Measurements from ENCODE around the gene PANK2.
"Not testable (repeated sequence)": the region's sequence is repeated elsewhere in the genome, so short reads cannot be mapped to it uniquely, and the experiment has no call there.

Gene PANK2

GRCh38 chr20:3898639-3899038 lies 9.5 kb downstream of the PANK2 start:
- no peak overlapping the region for H3K4me3 ChIP-seq (ENCODE audit: low read length in 2 of 2)

GRCh38 chr20:3900187-3900604 lies 11.0 kb downstream of the PANK2 start:
- Histone ChIP-seq H3K27ac (ENCODE audit: low read depth in 2 of 2, low read length in 2 of 2) (no peak overlapping the region), H3K9ac (ENCODE audit: low read depth in 1 of 2, low read length in 2 of 2) (no peak overlapping the region), H3K9me3 (ENCODE audit: control insufficient read depth in 2 of 2, low read length in 2 of 2) (no peaks in the 10 kb centered on the region), H3K4me3 (ENCODE audit: low read length in 2 of 2) (no peak overlapping the region), H3K4me1 (ENCODE audit: control insufficient read depth in 2 of 2, insufficient read depth in 2 of 2, low read length in 2 of 2) (peaks cover 3 to 6% of the 10 kb centered on the region in 2 donors), H3K27me3 (ENCODE audit: control insufficient read depth in 2 of 2, insufficient read depth in 2 of 2, low read length in 2 of 2) (no peaks in the 10 kb centered on the region), H3K36me3 (ENCODE audit: control insufficient read depth in 2 of 2, insufficient read depth in 2 of 2, low read length in 2 of 2) (no peaks in the 10 kb centered on the region)

More at GRCh38 chr20:3898639-3899038, 9.5 kb downstream of the PANK2 start:
- no peak overlapping the region for H3K27ac ChIP-seq (ENCODE audit: low read depth in 2 of 2, low read length in 2 of 2)
- no peaks in the 10 kb centered on the region for H3K36me3 ChIP-seq (ENCODE audit: control insufficient read depth in 2 of 2, insufficient read depth in 2 of 2, low read length in 2 of 2)
- H3K4me1 ChIP-seq (ENCODE audit: control insufficient read depth in 2 of 2, insufficient read depth in 2 of 2, low read length in 2 of 2): peaks cover 3 to 8% of the 10 kb centered on the region in 2 donors
- no peaks in the 10 kb centered on the region for H3K27me3 ChIP-seq (ENCODE audit: control insufficient read depth in 2 of 2, insufficient read depth in 2 of 2, low read length in 2 of 2)
- no peaks in the 10 kb centered on the region for H3K9me3 ChIP-seq (ENCODE audit: control insufficient read depth in 2 of 2, low read length in 2 of 2)
- no peak overlapping the region for H3K9ac ChIP-seq (ENCODE audit: low read depth in 1 of 2, low read length in 2 of 2)

GRCh38 chr20:3901028-3901705 lies 12.0 kb downstream of the PANK2 start:
- H3K27me3 ChIP-seq (ENCODE audit: control insufficient read depth in 2 of 2, insufficient read depth in 2 of 2, low read length in 2 of 2): no peaks in the 10 kb centered on the region
- no peaks in the 10 kb centered on the region for H3K9me3 ChIP-seq (ENCODE audit: control insufficient read depth in 2 of 2, low read length in 2 of 2)
- H3K4me1 ChIP-seq (ENCODE audit: control insufficient read depth in 2 of 2, insufficient read depth in 2 of 2, low read length in 2 of 2): peaks cover 3 to 6% of the 10 kb centered on the region in 2 donors
- no peak overlapping the region for H3K9ac ChIP-seq (ENCODE audit: low read depth in 1 of 2, low read length in 2 of 2)
- no peak overlapping the region for H3K4me3 ChIP-seq (ENCODE audit: low read length in 2 of 2)
- H3K27ac ChIP-seq (ENCODE audit: low read depth in 2 of 2, low read length in 2 of 2): no peak overlapping the region
- H3K36me3 ChIP-seq (ENCODE audit: control insufficient read depth in 2 of 2, insufficient read depth in 2 of 2, low read length in 2 of 2): no peaks in the 10 kb centered on the region

- Histone ChIP-seq H3K27me3 (ENCODE audit: control insufficient read depth in 2 of 2, insufficient read depth in 2 of 2, low read length in 2 of 2) (no peaks in the 10 kb centered on the region), H3K4me1 (ENCODE audit: control insufficient read depth in 2 of 2, insufficient read depth in 2 of 2, low read length in 2 of 2) (peaks cover 3% of the 10 kb centered on the region in 2 donors), H3K4me3 (ENCODE audit: low read length in 2 of 2) (no peak overlapping the region), H3K9me3 (ENCODE audit: control insufficient read depth in 2 of 2, low read length in 2 of 2) (no peaks in the 10 kb centered on the region), H3K9ac (ENCODE audit: low read depth in 1 of 2, low read length in 2 of 2) (no peak overlapping the region), H3K27ac (ENCODE audit: low read depth in 2 of 2, low read length in 2 of 2) (no peak overlapping the region), H3K36me3 (ENCODE audit: control insufficient read depth in 2 of 2, insufficient read depth in 2 of 2, low read length in 2 of 2) (no peaks in the 10 kb centered on the region)
These were observed 12.7 kb downstream of the PANK2 start for GRCh38 chr20:3901706-3902440.

- H3K9me3 ChIP-seq (ENCODE audit: control insufficient read depth in 2 of 2, low read length in 2 of 2): no peaks in the 10 kb centered on the region
- H3K27ac ChIP-seq (ENCODE audit: low read depth in 2 of 2, low read length in 2 of 2): no peak overlapping the region
- H3K27me3 ChIP-seq (ENCODE audit: control insufficient read depth in 2 of 2, insufficient read depth in 2 of 2, low read length in 2 of 2): no peaks in the 10 kb centered on the region
- H3K4me3 ChIP-seq (ENCODE audit: low read length in 2 of 2): no peak overlapping the region
- H3K9ac ChIP-seq (ENCODE audit: low read depth in 1 of 2, low read length in 2 of 2): no peak overlapping the region
- peaks cover 2 to 3% of the 10 kb centered on the region in 2 donors for H3K4me1 ChIP-seq (ENCODE audit: control insufficient read depth in 2 of 2, insufficient read depth in 2 of 2, low read length in 2 of 2)
- no peaks in the 10 kb centered on the region for H3K36me3 ChIP-seq (ENCODE audit: control insufficient read depth in 2 of 2, insufficient read depth in 2 of 2, low read length in 2 of 2)
These were observed 13.3 kb downstream of the PANK2 start for GRCh38 chr20:3902446-3902845.

GRCh38 chr20:3904224-3904623 lies 15.0 kb downstream of the PANK2 start:
- Histone ChIP-seq H3K27me3 (ENCODE audit: control insufficient read depth in 2 of 2, insufficient read depth in 2 of 2, low read length in 2 of 2) (no peaks in the 10 kb centered on the region), H3K36me3 (ENCODE audit: control insufficient read depth in 2 of 2, insufficient read depth in 2 of 2, low read length in 2 of 2) (peaks cover 7 to 8% of the 10 kb centered on the region in 2 donors), H3K4me1 (ENCODE audit: control insufficient read depth in 2 of 2, insufficient read depth in 2 of 2, low read length in 2 of 2) (peaks cover 2 to 3% of the 10 kb centered on the region in 2 donors), H3K27ac (ENCODE audit: low read depth in 2 of 2, low read length in 2 of 2) (no peak overlapping the region), H3K9ac (ENCODE audit: low read depth in 1 of 2, low read length in 2 of 2) (no peak overlapping the region), H3K4me3 (ENCODE audit: low read length in 2 of 2) (no peak overlapping the region), H3K9me3 (ENCODE audit: control insufficient read depth in 2 of 2, low read length in 2 of 2) (no peaks in the 10 kb centered on the region)

GRCh38 chr20:3904857-3905256 lies 15.7 kb downstream of the PANK2 start:
- H3K9ac ChIP-seq (ENCODE audit: low read depth in 1 of 2, low read length in 2 of 2): no peak overlapping the region
- H3K4me3 ChIP-seq (ENCODE audit: low read length in 2 of 2): no peak overlapping the region
- H3K27me3 ChIP-seq (ENCODE audit: control insufficient read depth in 2 of 2, insufficient read depth in 2 of 2, low read length in 2 of 2): no peaks in the 10 kb centered on the region
- H3K27ac ChIP-seq (ENCODE audit: low read depth in 2 of 2, low read length in 2 of 2): no peak overlapping the region
- H3K9me3 ChIP-seq (ENCODE audit: control insufficient read depth in 2 of 2, low read length in 2 of 2): no peaks in the 10 kb centered on the region
- H3K4me1 ChIP-seq (ENCODE audit: control insufficient read depth in 2 of 2, insufficient read depth in 2 of 2, low read length in 2 of 2): peaks cover 2 to 3% of the 10 kb centered on the region in 2 donors
- peaks cover 8 to 10% of the 10 kb centered on the region in 2 donors for H3K36me3 ChIP-seq (ENCODE audit: control insufficient read depth in 2 of 2, insufficient read depth in 2 of 2, low read length in 2 of 2)

GRCh38 chr20:3906744-3907721 lies 17.8 kb downstream of the PANK2 start:
- Histone ChIP-seq H3K27ac (ENCODE audit: low read depth in 2 of 2, low read length in 2 of 2) (peak overlapping the region in 1 of 2 donors; percentile 38), H3K36me3 (ENCODE audit: control insufficient read depth in 2 of 2, insufficient read depth in 2 of 2, low read length in 2 of 2) (peaks cover 11 to 15% of the 10 kb centered on the region in 2 donors), H3K9ac (ENCODE audit: low read depth in 1 of 2, low read length in 2 of 2) (peak overlapping the region in 1 of 2 donors; percentile 24), H3K4me1 (ENCODE audit: control insufficient read depth in 2 of 2, insufficient read depth in 2 of 2, low read length in 2 of 2) (peaks cover 7 to 10% of the 10 kb centered on the region in 2 donors)
- not testable (repeated sequence) for H3K9me3 ChIP-seq (ENCODE audit: control insufficient read depth in 2 of 2, low read length in 2 of 2); H3K27me3 ChIP-seq (ENCODE audit: control insufficient read depth in 2 of 2, insufficient read depth in 2 of 2, low read length in 2 of 2); H3K4me3 ChIP-seq (ENCODE audit: low read length in 2 of 2)

- peaks cover 9 to 10% of the 10 kb centered on the region in 2 donors for H3K4me1 ChIP-seq (ENCODE audit: control insufficient read depth in 2 of 2, insufficient read depth in 2 of 2, low read length in 2 of 2)
- H3K36me3 ChIP-seq (ENCODE audit: control insufficient read depth in 2 of 2, insufficient read depth in 2 of 2, low read length in 2 of 2): peaks cover 17 to 18% of the 10 kb centered on the region in 2 donors
- H3K9me3 ChIP-seq (ENCODE audit: control insufficient read depth in 2 of 2, low read length in 2 of 2): no peaks in the 10 kb centered on the region
- no peaks in the 10 kb centered on the region for H3K27me3 ChIP-seq (ENCODE audit: control insufficient read depth in 2 of 2, insufficient read depth in 2 of 2, low read length in 2 of 2)
- no peak overlapping the region for H3K4me3 ChIP-seq (ENCODE audit: low read length in 2 of 2)
- no peak overlapping the region for H3K27ac ChIP-seq (ENCODE audit: low read depth in 2 of 2, low read length in 2 of 2)
- no peak overlapping the region for H3K9ac ChIP-seq (ENCODE audit: low read depth in 1 of 2, low read length in 2 of 2)
These were observed 19.5 kb downstream of the PANK2 start for GRCh38 chr20:3908667-3909066.
